K562 (cell line): ENCODE results near the gene ZP1.

Source experiments
- NBN ChIP-seq: fragments of 450-650 bp; IDR thresholded peaks from 2 replicates; pipeline ENCODE4 v1.6.1; 2016; ENCODE audit warnings: low read depth, mild to moderate bottlenecking
- RBM39 ChIP-seq: fragments of 200-400 bp; formaldehyde crosslinking; optimal IDR thresholded peaks from 2 replicates; pipeline ENCODE3; 2018; ENCODE audit warnings: low read depth, low read length
- TF ChIP-seq, protein P1 (sequence below), 3 experiments: IDR thresholded peaks in 2 of 3; conservative IDR thresholded peaks in 1 of 3; 2 replicates each; pipeline ENCODE4 v1.5.1; 2011 to 2012; ENCODE audit warnings: low read length in 3 of 3, mild to moderate bottlenecking in 3 of 3, control low read depth in 2 of 3, improper control_type of control experiment in 1 of 3, inconsistent platforms in 1 of 3, low read depth in 1 of 3, mixed read lengths in 1 of 3, moderate library complexity in 1 of 3; ENCODE audit not compliant: insufficient read depth in 2 of 3

DNA sequence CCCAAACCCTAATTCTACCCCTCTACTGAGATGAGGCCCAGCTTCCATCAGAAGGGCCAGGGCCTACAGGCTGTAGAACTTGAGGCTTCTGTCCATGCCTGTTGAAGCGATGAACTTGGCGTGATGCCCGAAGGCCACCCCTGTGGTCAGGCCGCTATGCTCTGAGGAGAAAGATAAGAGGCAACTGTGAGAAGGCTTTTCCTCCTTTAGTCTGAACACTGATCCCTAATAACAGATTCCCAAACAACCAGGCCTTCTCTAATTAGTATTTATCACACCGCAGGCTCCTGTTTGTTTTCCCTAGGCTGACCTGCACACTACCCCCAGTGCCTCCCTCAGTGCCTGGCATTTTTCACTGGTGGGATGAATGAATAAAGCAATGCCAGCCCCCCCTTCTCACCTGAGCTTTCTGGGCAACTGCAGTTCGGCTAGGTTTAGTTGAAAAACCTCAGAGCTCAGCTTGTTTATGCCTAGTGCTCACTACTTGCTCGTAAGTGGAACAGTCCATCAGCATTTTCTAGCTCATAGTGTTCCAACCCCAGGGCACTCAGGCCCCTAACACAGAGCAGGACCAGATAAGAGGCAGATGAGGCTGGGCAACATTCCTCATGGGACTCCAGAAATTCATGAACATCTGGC, 23.9 kb downstream of the ZP1 start:
- TF ChIP-seq, protein P1, sequence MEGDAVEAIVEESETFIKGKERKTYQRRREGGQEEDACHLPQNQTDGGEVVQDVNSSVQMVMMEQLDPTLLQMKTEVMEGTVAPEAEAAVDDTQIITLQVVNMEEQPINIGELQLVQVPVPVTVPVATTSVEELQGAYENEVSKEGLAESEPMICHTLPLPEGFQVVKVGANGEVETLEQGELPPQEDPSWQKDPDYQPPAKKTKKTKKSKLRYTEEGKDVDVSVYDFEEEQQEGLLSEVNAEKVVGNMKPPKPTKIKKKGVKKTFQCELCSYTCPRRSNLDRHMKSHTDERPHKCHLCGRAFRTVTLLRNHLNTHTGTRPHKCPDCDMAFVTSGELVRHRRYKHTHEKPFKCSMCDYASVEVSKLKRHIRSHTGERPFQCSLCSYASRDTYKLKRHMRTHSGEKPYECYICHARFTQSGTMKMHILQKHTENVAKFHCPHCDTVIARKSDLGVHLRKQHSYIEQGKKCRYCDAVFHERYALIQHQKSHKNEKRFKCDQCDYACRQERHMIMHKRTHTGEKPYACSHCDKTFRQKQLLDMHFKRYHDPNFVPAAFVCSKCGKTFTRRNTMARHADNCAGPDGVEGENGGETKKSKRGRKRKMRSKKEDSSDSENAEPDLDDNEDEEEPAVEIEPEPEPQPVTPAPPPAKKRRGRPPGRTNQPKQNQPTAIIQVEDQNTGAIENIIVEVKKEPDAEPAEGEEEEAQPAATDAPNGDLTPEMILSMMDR (IDR thresholded peaks at IDR 0.05 in 2 of 3, conservative IDR thresholded peaks at IDR 0.05 in 1 of 3; ENCODE audit: insufficient read depth in 2 of 3, low read depth in 1 of 3, low read length in 3 of 3): no peak
- TF ChIP-seq RBM39 (no peak), NBN (no peak)
